HFFc6 (cell line): ENCODE results near the gene OLFM2. TPM values are rescaled to one million over a fixed set of nuclear protein-coding genes. Genes with fewer than 3 reads are reported as not detected.

ENCODE experiments used
- DNase-seq: peaks from one replicate; pipeline ENCODE4 v3.0.0-alpha.2; 2018
- H3K27ac Mint-ChIP-seq: 2 replicates; pipeline ENCODE4 v1.8.0; 2020; ENCODE audit warnings: mild to moderate bottlenecking, mixed read lengths
- H3K27me3 Mint-ChIP-seq: 2 replicates; pipeline ENCODE4 v1.8.0; 2021; ENCODE audit warnings: mild to moderate bottlenecking, moderate library complexity, mixed read lengths; ENCODE audit not compliant: insufficient read depth
- H3K36me3 Mint-ChIP-seq: 2 replicates; pipeline ENCODE4 v1.8.0; 2021; ENCODE audit warnings: low read depth, mixed read lengths
- H3K4me1 Mint-ChIP-seq: 2 replicates; pipeline ENCODE4 v1.8.0; 2020; ENCODE audit warnings: low read depth, mixed read lengths
- H3K4me3 Mint-ChIP-seq: 2 replicates; pipeline ENCODE4 v1.8.0; 2020; ENCODE audit warnings: mild to moderate bottlenecking, moderate library complexity, mixed read lengths
- H3K9me3 Mint-ChIP-seq: 2 replicates; pipeline ENCODE4 v1.8.0; 2020; ENCODE audit warnings: mild to moderate bottlenecking, mixed read lengths
- CTCF ChIP-seq: fragments of 200-600 bp; sonication (generic); IDR thresholded peaks from 2 replicates; pipeline ENCODE4 v1.5.0; 2021; ENCODE audit warnings: antibody characterized with exemption, mild to moderate bottlenecking
- total RNA-seq, 6 experiments: library from RNA; stranded (reverse); fragmentation: NEBNext Ultra II Directional; extraction: Animal tissue kit (Norgen Biotek cat#: 25700); gene quantifications; 2 replicates in 1 of 6; 3 replicates in 5 of 6; pipeline ENCODE4 v1.2.3, GENCODE V29; 2021

OLFM2 gene
- total RNA-seq, 6 experiments from 2014 or later = 1.9 to 7.0 (median 6.3) TPM

- peaks cover 21% of the 10 kb centered on the region for H3K4me1 Mint-ChIP-seq
- peak; percentile 98 for DNase-seq
- peak within 1 kb of the TSS; percentile 84 for H3K27ac Mint-ChIP-seq
- peaks cover 4% of the 10 kb centered on the region; the same call in 1 of the 2 replicates for H3K27me3 Mint-ChIP-seq
- H3K36me3 Mint-ChIP-seq = no peaks in the 10 kb centered on the region
- peak; percentile 81 for TF ChIP-seq CTCF
- H3K9me3 Mint-ChIP-seq = no peaks in the 10 kb centered on the region
- peak within 1 kb of the TSS; percentile 95 for H3K4me3 Mint-ChIP-seq
Measured at GRCh38 chr19:9834726-9835506, 101.4 kb downstream of the OLFM2 start, which contains the start of gene PIN1. PIN1 (plus strand) TSS chr19:9835318; CDS start chr19:9835345, 27 bp downstream.

- Mint-ChIP-seq H3K4me1 (peaks cover 18% of the 10 kb centered on the region), H3K9me3 (no peaks in the 10 kb centered on the region), H3K4me3 (peak overlapping the region; percentile 95), H3K27me3 (peaks cover 4% of the 10 kb centered on the region; the same call in 1 of the 2 replicates), H3K36me3 (no peaks in the 10 kb centered on the region), H3K27ac (peak overlapping the region; percentile 63; the same call in 1 of the 2 replicates)
- no peak for TF ChIP-seq CTCF
- DNase-seq = no peak
Measured at GRCh38 chr19:9834307-9834725, 102.0 kb downstream of the OLFM2 start.

GRCh38 chr19:9828551-9829063, 107.7 kb downstream of the OLFM2 start:
- peaks cover 14% of the 10 kb centered on the region for H3K4me1 Mint-ChIP-seq
- no peaks in the 10 kb centered on the region for H3K9me3 Mint-ChIP-seq
- no peak for DNase-seq
- TF ChIP-seq CTCF = no peak
- peak overlapping the region; percentile 82 for H3K27ac Mint-ChIP-seq
- peak overlapping the region; percentile 94 for H3K4me3 Mint-ChIP-seq
- H3K36me3 Mint-ChIP-seq = peaks cover 18% of the 10 kb centered on the region
- H3K27me3 Mint-ChIP-seq = peaks cover 3% of the 10 kb centered on the region; the same call in 1 of the 2 replicates

DNA sequence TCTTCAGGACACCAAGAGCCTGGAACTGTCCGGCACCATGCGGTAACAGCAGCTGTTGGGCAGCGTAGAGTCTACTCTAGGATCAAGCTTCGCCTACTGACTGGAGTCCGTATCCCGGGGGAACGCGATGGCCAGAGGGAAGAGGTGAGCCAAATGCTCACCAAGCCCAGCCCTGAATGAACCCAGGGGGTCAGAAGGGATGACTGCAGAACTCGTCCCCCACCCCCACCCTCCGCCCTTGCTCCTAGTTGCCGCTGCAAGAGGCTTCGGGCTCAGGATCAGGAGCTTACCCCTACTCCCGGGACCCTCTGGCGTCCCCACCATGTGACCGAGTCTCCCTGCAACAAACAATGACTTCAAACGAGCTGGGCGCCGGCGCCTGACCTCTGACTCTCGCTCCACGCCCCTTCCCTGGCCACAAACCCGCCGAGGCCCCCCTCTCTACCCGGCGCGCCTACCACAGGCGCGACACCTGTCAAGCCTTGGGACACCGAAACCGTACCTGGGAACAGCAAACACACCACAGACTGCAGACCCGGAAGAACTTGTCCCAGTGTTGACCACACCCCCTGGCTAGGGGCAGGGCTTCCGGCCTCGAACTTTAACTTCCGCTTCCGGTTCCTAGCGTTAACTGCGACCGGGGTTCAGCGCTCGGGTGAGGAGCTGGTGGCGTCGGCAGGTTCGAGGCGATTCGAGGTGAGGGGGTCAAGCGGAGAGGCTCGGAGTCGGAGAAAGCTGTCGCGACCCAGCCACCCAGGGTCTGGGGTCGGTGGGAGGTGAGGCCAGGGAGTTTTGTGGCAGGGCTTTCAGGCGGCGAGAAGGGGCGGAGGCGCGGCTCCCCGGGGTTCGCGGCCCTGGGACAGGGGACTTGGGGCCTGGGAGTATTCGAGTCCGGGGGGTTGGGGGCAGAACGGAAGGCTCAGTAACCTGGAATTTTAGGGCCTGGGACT, 108.8 kb downstream of the OLFM2 start, which contains the start of gene UBL5:
Gene UBL5, plus strand, starts transcription at position 630 of the 950 bp plus-strand sequence. CDS start 420 bp downstream, outside the sequence.
- no peaks in the 10 kb centered on the region for H3K9me3 Mint-ChIP-seq

More for the DNA sequence above, 108.8 kb downstream of the OLFM2 start, which contains the start of gene UBL5:
- peaks cover 14% of the 10 kb centered on the region for H3K4me1 Mint-ChIP-seq
- H3K4me3 Mint-ChIP-seq = peak within 1 kb of the TSS; percentile 94
- peak within 1 kb of the TSS; percentile 82 for H3K27ac Mint-ChIP-seq
- DNase-seq = peak; percentile 73
- TF ChIP-seq CTCF = no peak
- H3K36me3 Mint-ChIP-seq = peaks cover 18% of the 10 kb centered on the region
- peaks cover 4% of the 10 kb centered on the region; the same call in 1 of the 2 replicates for H3K27me3 Mint-ChIP-seq
